HG02623 (cell line): ENCODE measurements around the gene TGIF2.
"Not testable (repeated sequence)": the region's sequence is repeated elsewhere in the genome, so short reads cannot be mapped to it uniquely, and the experiment has no call there.

ENCODE experiments used
- ATAC-seq: cut with Tn5 transposase; IDR thresholded peaks from one replicate; pipeline ENCODE4 v1.9.1; 2021; ENCODE audit warnings: moderate library complexity; ENCODE audit not compliant: unreplicated experiment

TGIF2 gene

GRCh38 chr20:36546111-36546736, 27.2 kb upstream of the TGIF2 start:
- no peak for ATAC-seq

- no peak for ATAC-seq
Measured at GRCh38 chr20:36547186-36548005, 26.0 kb upstream of the TGIF2 start.

GRCh38 chr20:36548006-36548315, 25.4 kb upstream of the TGIF2 start:
- no peak for ATAC-seq

- ATAC-seq = no peak
Measured at GRCh38 chr20:36548704-36549627, 24.4 kb upstream of the TGIF2 start.

DNA sequence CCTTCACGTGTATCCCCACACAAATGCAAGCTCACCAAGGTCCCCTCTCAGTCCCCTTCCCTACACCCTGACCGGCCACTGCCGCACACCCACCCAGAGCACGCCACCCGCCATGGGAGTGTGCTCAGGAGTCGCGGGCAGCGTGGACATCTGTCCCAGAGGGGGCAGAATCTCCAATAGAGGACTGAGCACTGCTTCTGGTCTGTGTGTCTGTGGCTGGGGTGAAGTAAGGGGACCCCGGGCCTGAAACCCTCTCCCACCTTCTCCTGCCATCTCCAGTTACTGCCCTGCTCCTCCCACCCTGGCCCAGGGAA, 23.8 kb upstream of the TGIF2 start:
- ATAC-seq = no peak

- ATAC-seq = no peak
Measured at GRCh38 chr20:36549942-36550789, 23.2 kb upstream of the TGIF2 start.

- ATAC-seq = no peak
Measured at GRCh38 chr20:36550790-36551299, 22.6 kb upstream of the TGIF2 start.

DNA sequence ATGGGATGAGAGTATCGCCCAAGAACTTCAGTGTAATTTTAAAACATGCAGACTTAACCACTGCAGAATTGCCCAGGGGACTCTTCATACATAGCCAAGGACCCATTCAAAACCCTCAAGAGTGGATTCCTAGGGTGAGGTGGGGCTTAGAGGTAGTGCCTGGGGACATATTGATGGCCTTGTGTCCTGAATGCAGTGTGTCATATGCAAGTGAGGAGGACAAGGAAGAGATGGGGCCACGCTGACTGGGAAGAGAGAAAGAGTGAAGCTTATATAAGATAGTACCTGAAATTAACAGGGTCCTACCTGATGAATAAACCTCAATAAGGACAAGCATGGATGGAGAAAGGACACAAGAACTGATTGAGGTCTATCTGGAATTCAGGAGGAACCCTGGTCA, 18.1 kb upstream of the TGIF2 start:
- ATAC-seq = no peak

GRCh38 chr20:36562724-36563123, 10.7 kb upstream of the TGIF2 start:
- ATAC-seq = no peak

DNA sequence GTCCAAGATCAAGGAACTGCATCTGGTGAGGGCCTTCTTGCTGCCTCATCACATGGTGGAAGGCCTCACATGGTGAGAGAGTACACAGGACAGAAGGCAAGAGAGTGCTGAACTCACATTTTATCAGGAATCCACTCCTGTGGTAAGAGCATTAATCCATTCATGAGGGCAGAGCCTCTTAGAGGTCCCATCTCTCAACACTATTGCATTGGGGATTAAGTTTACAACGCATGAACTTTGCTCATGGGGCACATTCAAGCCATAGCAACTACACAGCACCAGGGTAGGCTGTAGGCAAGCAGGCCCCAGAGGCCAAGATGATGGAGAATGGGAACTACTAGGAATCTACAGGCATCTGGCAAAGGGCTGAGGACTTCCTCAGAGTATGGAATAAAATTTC, 10.0 kb upstream of the TGIF2 start:
- ATAC-seq = no peak

DNA sequence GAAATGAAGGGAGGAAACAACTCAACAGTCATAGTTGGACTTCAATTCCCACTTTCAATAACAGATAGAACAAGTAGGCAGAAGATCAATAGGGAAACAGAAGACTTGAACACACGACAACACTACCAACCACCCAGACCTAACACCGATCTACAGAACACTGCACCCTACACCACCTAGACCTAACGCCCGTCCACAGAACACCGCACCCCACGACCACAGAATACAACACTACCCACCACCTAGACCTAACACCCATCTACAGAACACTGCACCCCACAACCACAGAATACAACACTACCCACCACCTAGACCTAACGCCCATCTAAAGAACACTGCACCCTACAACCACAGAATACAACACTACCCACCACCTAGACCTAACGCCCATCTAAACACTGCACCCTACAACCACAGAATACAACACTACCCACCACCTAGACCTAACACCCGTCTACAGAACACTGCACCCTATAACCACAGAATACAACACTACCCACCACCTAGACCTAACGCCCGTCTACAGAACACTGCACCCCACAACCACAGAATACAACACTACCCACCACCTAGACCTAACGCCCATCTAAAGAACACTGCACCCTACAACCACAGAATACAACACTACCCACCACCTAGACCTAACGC, 9.2 kb upstream of the TGIF2 start:
- ATAC-seq = not testable (repeated sequence)

DNA sequence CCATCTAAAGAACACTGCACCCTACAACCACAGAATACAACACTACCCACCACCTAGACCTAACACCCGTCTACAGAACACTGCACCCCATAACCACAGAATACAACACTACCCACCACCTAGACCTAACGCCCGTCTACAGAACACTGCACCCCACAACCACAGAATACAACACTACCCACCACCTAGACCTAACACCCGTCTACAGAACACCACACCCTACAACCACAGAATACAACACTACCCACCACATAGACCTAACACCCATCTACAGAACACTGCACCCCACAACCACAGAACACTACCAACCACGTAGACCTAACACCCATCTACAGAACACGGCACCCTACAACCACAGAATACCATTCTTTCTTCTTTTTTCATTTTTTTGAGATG, 8.7 kb upstream of the TGIF2 start:
- ATAC-seq = not testable (repeated sequence)

- no peak for ATAC-seq
Measured at GRCh38 chr20:36565520-36565919, 7.9 kb upstream of the TGIF2 start.

- ATAC-seq = no peak
Measured at GRCh38 chr20:36569847-36570429, 3.5 kb upstream of the TGIF2 start.

DNA sequence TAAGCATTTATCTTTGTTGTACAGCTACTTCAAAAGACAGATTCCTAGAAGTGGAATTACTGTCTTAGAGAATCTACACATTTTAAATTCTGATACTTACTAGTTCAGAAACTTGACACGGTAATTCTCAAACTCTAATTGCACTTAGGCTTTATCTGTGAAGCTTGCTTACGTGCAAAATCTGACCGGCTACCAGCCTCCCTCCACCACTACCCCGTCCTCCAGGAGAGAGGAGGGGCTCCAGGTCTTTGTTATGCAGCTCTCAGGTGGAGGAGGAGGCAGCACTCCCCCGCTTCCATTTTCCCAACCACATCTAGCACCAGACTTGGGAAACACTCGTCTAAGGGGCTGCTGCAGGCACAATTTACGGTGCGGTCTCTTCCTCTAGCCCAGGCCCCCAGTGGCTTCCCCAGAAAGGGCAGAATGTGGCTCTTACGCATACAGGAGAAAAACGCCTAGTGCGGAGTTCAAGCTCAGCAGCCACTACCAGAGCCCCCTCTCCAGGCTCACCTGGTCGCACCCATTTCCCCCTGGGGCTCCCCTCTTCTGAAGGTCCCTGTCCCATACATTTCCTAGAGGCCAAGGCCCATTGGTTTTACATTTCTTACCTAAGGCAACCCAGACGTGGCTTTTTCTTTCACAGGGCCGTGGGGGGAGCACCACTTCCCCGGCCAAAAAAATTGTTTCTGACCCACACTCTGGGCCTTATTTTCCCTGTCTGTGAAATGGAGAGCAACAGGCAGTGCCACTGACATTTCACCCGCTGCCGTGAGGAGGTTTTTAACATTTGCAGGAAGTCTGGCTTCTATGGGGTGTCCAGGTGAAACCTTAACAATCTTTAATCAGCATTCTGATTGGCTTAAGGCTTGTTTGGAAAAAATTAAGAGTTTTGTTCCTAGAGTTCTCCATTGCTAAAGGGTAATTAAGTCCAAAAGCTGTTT, 1.6 kb upstream of the TGIF2 start:
- no peak for ATAC-seq

DNA sequence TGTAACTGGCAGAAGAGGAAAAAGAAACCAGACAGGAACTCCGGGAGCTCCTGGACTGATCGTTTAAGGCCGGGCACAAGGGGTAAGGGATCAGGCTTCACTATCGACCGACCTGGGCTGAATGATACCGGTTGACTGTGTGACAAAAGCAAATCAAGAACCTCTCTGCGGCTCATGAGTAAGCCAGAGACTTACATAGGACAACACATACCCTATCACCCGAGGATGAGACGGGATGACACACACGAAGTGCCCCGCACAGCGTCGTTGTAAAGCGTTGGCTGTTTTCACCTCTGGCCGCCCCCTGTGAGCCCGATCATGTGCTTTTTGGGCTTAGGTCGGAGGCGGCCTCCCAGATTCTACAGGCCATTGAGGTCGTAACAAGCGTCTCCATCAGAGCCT, 695 bp upstream of the TGIF2 start:
- peak; percentile 1 for ATAC-seq

DNA sequence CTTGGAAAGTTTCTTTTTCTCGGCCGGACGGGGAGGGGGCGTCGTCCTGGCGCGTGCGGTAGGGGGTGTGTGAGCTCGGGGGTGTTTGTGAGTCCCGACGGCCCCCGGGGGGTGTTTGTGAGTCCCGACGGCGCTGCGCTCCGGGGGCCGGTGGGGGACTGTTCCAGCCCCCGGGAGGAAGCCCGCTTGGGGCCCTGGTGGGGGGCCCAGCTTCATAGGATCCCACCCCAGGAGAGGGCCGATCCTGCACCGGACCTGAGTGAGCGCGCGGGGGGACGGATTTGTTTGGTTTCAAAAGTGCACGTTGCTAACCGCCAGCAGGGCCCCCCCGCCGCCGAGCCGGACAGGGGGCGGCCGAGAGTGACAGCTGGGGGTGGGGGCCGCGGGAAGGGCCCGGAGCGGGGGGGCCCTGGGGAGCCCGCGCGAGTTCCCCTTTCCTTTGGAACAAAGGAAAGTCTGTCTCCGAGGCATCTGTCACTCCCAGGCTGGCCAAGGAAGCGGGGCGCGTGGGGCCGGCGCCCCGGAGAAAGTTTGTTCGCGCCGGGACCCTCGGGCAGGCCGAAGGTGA, 485 bp downstream of the TGIF2 start:
- peak; percentile 3 for ATAC-seq

- ATAC-seq = no peak
Measured at GRCh38 chr20:36574366-36575135, 1.2 kb downstream of the TGIF2 start.
